Hepatocyte (in vitro differentiated cells): ENCODE data around the gene PLD1. TPM values are rescaled to one million over a fixed set of nuclear protein-coding genes. Genes with fewer than 3 reads are reported as not detected.
A peak's percentile ranks its signal among the peaks of the same experiment; 100 is the strongest.

Source experiments
- DNase-seq: peaks from one replicate; pipeline ENCODE4 v3.0.0-alpha.2; 2016; ENCODE audit warnings: low spot score
- H2AFZ ChIP-seq: fragments of 200-600 bp; sonication (generic); 2 replicates; pipeline ENCODE4 v1.6.0; 2016; ENCODE audit warnings: antibody characterized with exemption, mild to moderate bottlenecking
- H3K27ac ChIP-seq: fragments of 200-600 bp; sonication (generic); 2 replicates; pipeline ENCODE4 v1.5.1; 2016; ENCODE audit warnings: mild to moderate bottlenecking
- H3K27me3 ChIP-seq: fragments of 200-600 bp; sonication (generic); 2 replicates; pipeline ENCODE4 v1.6.1; 2016
- H3K36me3 ChIP-seq: fragments of 200-600 bp; sonication (generic); replicated peaks from 2 replicates; pipeline ENCODE4 v1.5.1; 2016; ENCODE audit warnings: low read depth; ENCODE audit not compliant: insufficient read depth
- H3K4me1 ChIP-seq: fragments of 200-600 bp; sonication (generic); 2 replicates; pipeline ENCODE4 v1.5.1; 2016; ENCODE audit warnings: mild to moderate bottlenecking, moderate library complexity; ENCODE audit not compliant: insufficient read depth
- H3K4me2 ChIP-seq: fragments of 200-600 bp; sonication (generic); 2 replicates; pipeline ENCODE4 v1.6.0; 2016
- H3K4me3 ChIP-seq: fragments of 200-600 bp; sonication (generic); 2 replicates; pipeline ENCODE4 v1.5.1; 2016; ENCODE audit warnings: mild to moderate bottlenecking
- H3K79me2 ChIP-seq: fragments of 200-600 bp; sonication (generic); 2 replicates; pipeline ENCODE4 v1.6.0; 2017; ENCODE audit warnings: mild to moderate bottlenecking
- H3K9me2 ChIP-seq: fragments of 200-600 bp; sonication (generic); replicated peaks from 2 replicates; pipeline ENCODE4 v1.6.0; 2017; ENCODE audit warnings: mild to moderate bottlenecking; ENCODE audit not compliant: insufficient read depth
- H3K9me3 ChIP-seq: fragments of 200-600 bp; sonication (generic); 2 replicates; pipeline ENCODE4 v1.5.1; 2016; ENCODE audit warnings: low read depth, mild to moderate bottlenecking
- H4K20me1 ChIP-seq: fragments of 200-600 bp; sonication (generic); 2 replicates; pipeline ENCODE4 v1.6.0; 2016; ENCODE audit warnings: mild to moderate bottlenecking; ENCODE audit not compliant: insufficient read depth, poor library complexity, severe bottlenecking
- EZH2 ChIP-seq: fragments of 200-600 bp; sonication (generic); IDR thresholded peaks from 2 replicates; pipeline ENCODE4 v1.6.1; 2016; ENCODE audit warnings: antibody characterized with exemption, mild to moderate bottlenecking, borderline replicate concordance
- EZH2phosphoT487 ChIP-seq: fragments of 200-600 bp; sonication (generic); IDR thresholded peaks from one replicate; pipeline ENCODE4 v1.6.1; 2018; ENCODE audit warnings: antibody characterized with exemption, mild to moderate bottlenecking, low read depth, moderate library complexity; ENCODE audit not compliant: unreplicated experiment, severe bottlenecking
- WGBS: methylation state at CpG from one replicate; pipeline ENCODE4 v1.1.6; 2016; ENCODE audit warnings: low lambda C conversion rate; ENCODE audit errors: missing lambda C conversion rate; 5-methylcytosine and 5-hydroxymethylcytosine counted together
- polyA plus RNA-seq: library from polyadenylated mRNA; unstranded; fragments of >200 nt; fragmentation: Nextera tagmentation; extraction: Ambion mirVana; gene quantifications from 2 replicates; pipeline ENCODE4 v1.2.1, GENCODE V29; 2016
- total RNA-seq: library from RNA; depleted of rRNA; stranded (reverse); fragments of >200 nt; gene quantifications from 2 replicates; pipeline ENCODE4 v1.2.3, GENCODE V29; 2014
- TF ChIP-seq, protein P1 (sequence below): fragments of 200-600 bp; sonication (generic); IDR thresholded peaks from 2 replicates; pipeline ENCODE4 v1.5.1; 2016; ENCODE audit warnings: antibody characterized with exemption, mild to moderate bottlenecking; ENCODE audit not compliant: poor library complexity

The PLD1 gene
- total and polyA plus RNA-seq, 2 experiments from 2014 or later: 29.4 to 71.1 TPM

DNA sequence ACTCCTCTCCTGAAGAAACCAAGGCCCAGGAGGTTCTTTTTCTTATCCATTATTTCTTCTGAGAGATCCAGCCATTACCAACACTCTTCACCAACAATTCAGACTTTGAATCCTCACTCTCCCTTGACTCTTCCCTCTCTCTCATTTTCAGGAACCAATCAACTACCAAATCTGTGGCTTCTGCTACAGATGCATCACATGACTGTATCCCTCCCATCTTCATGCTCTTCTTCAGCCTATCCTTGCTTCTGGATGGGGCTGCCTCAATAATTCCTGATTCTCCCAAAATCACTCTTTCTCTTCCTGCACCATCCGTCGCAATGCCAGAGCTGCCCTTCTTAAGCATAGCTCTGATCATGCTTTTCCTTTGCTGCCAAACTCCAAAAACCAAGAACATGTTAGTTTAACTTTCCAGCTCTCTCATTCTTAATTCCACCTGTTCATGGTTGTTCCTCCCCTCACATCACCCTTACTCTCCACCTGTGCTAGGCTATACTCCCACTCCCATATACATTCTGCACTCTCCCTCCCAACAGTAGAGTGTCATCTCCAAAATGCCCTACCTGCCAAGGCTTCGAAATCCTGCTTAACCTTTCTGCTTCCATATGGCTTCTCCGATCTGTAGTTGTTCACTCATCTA lies 13.5 kb downstream of the PLD1 start:
- Histone ChIP-seq H3K9me3 (no peaks in the 10 kb centered on the region), H2AFZ (no peak overlapping the region), H3K79me2 (peaks cover 88% of the 10 kb centered on the region), H3K4me3 (no peak overlapping the region), H3K4me1 (peaks cover 9% of the 10 kb centered on the region), H3K27me3 (no peaks in the 10 kb centered on the region), H3K4me2 (no peak overlapping the region), H3K36me3 (no peaks in the 10 kb centered on the region), H4K20me1 (no peaks in the 10 kb centered on the region), H3K27ac (peak overlapping the region; percentile 39), H3K9me2 (no peaks in the 10 kb centered on the region)
- no peak for DNase-seq
- TF ChIP-seq, protein P1, sequence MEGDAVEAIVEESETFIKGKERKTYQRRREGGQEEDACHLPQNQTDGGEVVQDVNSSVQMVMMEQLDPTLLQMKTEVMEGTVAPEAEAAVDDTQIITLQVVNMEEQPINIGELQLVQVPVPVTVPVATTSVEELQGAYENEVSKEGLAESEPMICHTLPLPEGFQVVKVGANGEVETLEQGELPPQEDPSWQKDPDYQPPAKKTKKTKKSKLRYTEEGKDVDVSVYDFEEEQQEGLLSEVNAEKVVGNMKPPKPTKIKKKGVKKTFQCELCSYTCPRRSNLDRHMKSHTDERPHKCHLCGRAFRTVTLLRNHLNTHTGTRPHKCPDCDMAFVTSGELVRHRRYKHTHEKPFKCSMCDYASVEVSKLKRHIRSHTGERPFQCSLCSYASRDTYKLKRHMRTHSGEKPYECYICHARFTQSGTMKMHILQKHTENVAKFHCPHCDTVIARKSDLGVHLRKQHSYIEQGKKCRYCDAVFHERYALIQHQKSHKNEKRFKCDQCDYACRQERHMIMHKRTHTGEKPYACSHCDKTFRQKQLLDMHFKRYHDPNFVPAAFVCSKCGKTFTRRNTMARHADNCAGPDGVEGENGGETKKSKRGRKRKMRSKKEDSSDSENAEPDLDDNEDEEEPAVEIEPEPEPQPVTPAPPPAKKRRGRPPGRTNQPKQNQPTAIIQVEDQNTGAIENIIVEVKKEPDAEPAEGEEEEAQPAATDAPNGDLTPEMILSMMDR: no peak
- TF ChIP-seq EZH2: no peak
- 99% methylated on average over 4 of the region's 4 CpGs for WGBS

DNA sequence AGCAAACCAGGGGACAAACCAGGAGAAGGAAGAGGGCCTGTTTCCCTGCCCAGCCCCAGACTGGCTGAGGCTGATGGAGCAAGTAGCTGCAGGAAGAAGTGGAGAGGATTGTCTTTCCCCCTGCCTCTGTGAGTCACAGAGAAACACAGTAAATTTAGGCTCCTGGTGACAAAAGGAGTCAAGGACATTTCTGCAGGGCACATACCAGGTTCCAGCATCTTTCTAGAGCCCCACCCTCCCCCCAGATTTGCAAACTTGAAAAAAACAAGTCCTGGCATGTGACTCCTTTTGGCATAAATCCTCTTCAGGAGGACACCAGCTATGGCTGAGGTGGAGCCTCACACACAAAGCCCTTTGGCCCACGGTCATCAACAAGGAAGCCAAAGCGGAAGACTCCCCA lies 17.8 kb downstream of the PLD1 start:
- Histone ChIP-seq H3K4me3 (no peak overlapping the region), H3K36me3 (no peaks in the 10 kb centered on the region), H3K27me3 (no peaks in the 10 kb centered on the region), H3K4me2 (no peak overlapping the region), H3K9me2 (no peaks in the 10 kb centered on the region), H3K79me2 (peaks cover 56% of the 10 kb centered on the region), H3K9me3 (no peaks in the 10 kb centered on the region), H3K4me1 (peaks cover 24% of the 10 kb centered on the region), H2AFZ (no peak overlapping the region), H4K20me1 (no peaks in the 10 kb centered on the region), H3K27ac (no peak overlapping the region)
- DNase-seq: no peak
- TF ChIP-seq, protein P1: no peak
- TF ChIP-seq EZH2 (no peak), EZH2phosphoT487 (no peak)
- WGBS: 94% methylated on average over 2 of the region's 2 CpGs

DNA sequence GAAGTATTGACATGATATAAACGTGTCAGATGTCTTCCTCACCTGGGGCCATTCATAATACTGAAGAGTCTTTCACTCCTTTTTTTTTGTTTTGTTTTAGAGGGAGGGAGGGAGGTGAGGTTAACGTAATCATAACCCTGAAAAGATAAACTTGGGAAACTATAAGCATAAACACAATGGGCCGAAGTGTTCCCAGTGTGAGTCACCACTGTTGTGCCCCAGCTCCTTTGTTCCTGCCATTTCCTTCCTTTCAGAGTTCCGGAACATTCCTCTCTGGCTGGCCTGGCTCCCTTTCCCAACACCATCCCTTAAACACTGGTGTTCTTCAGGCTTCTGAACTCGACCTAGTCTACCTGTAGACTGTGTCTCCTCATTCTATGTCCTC lies 18.6 kb downstream of the PLD1 start:
- H3K9me3 ChIP-seq: no peaks in the 10 kb centered on the region
- no peak overlapping the region for H2AFZ ChIP-seq
- peak overlapping the region; percentile 6 for H3K27ac ChIP-seq
- H3K36me3 ChIP-seq: no peaks in the 10 kb centered on the region
- WGBS: 76% methylated on average over 5 of the region's 5 CpGs
- no peak overlapping the region for H3K4me3 ChIP-seq
- TF ChIP-seq EZH2 (no peak), EZH2phosphoT487 (no peak)
- DNase-seq: no peak
- no peak overlapping the region for H3K4me2 ChIP-seq
- H3K27me3 ChIP-seq: no peaks in the 10 kb centered on the region
- peaks cover 54% of the 10 kb centered on the region for H3K79me2 ChIP-seq
- H3K4me1 ChIP-seq: peaks cover 21% of the 10 kb centered on the region
- H4K20me1 ChIP-seq: no peaks in the 10 kb centered on the region
- H3K9me2 ChIP-seq: no peaks in the 10 kb centered on the region

DNA sequence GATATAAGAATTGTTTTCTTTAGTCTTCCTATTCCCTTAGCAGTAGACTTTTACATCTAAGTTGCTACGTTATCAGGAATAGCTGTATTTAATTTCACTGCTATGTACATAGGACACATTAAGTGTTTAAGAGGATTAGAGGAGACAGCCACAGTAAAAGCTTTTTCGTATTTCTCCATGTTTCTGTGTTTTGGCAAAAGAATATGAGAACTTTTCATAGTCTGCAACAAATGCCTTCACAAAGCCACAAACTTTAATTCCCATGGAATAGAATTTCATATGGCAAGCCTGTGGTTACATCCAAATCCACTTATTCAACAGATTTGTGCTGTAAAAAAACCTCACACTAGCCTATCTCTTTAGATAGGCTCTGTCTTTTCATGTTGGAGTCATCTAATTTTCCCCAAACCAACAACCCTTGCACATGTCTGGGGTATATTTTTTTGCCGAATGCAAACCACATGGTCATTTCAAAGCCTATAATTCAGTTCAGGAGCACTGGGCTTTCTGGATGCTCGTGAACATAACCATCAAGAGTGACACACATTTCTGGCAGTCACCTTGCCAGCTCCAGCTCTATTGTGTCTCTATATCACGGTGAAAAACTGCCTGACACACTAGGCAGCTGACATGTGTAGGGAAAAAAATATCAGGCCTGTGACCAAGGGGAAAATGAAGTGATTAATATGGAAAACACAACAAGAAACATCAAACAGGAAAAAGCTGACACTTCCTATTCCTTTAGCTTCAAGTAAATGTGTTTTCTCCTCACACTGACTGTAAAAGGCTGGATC lies 19.2 kb downstream of the PLD1 start:
- H3K4me1 ChIP-seq: peaks cover 21% of the 10 kb centered on the region
- no peak overlapping the region for H3K4me2 ChIP-seq
- H3K27me3 ChIP-seq: no peaks in the 10 kb centered on the region
- no peak for DNase-seq
- no peaks in the 10 kb centered on the region for H4K20me1 ChIP-seq
- H3K36me3 ChIP-seq: no peaks in the 10 kb centered on the region
- no peaks in the 10 kb centered on the region for H3K9me2 ChIP-seq
- WGBS: 41% methylated on average over 5 of the region's 5 CpGs
- peaks cover 49% of the 10 kb centered on the region for H3K79me2 ChIP-seq
- H3K9me3 ChIP-seq: no peaks in the 10 kb centered on the region
- H3K27ac ChIP-seq: peak overlapping the region; percentile 6
- H2AFZ ChIP-seq: no peak overlapping the region
- H3K4me3 ChIP-seq: no peak overlapping the region
- TF ChIP-seq EZH2 (no peak), EZH2phosphoT487 (no peak)
- TF ChIP-seq, protein P1: no peak
